ENCODE measurements around the gene ZNF618. TPM values are rescaled to one million over a fixed set of nuclear protein-coding genes. Genes with fewer than 3 reads are reported as not detected.

The ZNF618 gene
- total RNA-seq, 2 experiments from 2014 or later: 0.12 to 0.33 TPM

DNA sequence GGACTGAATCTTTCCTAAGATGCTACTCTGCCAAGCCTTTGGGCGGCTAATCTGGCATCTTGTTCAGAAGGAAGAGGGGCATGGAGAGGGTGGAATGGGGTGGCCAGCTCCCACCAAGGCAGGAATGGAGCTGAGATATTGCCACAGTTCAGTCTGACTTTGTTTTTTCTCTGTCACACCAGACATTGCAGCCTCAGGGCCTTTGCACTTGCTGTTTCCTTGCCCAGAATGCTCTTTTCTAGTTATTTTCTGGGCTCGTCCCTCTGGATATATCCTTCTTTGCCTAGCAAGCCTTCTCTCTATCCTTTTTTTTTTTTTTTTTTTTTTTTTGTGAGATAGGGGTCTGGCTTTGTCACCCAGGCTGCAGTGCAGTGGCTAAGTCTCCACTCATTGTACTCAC is 40.8 kb downstream of the ZNF618 start:
- H3K4me1 Mint-ChIP-seq (ENCODE audit: low read depth): no peaks in the 10 kb centered on the region
- POLR2A ChIA-PET: no interaction called here
- H3K27ac Mint-ChIP-seq: no peak overlapping the region

DNA sequence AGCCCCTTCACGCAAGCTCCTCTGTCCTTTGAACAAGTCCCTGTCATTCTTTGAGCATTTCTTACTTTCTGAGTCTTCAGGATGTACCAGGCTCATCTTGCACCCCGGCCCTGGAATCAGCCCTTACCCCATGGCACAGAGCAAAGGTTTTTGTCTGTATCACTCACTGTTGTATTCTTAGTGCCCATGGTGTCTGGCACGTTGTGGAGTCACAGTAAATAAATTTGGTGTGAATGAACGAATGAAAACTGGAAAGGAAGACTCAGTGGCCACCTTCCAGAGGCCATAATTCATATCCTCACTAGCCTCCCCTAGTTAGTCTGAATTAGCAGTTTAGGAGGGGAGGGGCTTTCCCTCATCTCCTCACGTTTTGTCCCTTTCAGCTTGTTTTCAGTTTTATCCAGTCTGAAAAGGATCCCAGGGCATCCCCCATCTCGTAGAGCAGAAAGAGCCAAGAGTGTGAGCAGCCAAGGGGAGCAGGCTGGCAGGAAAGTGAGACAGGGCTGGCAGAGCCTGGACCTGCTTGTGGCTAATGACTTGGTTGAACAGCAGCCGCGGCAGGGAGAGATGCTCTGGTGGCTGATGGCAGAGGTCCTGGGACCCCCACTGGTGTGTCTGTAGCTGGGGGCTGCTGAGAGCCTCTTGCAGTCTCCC is 42.7 kb downstream of the ZNF618 start:
- no peaks in the 10 kb centered on the region for H3K4me1 Mint-ChIP-seq (ENCODE audit: low read depth)
- no peak for DNase-seq
- no peak overlapping the region for H3K4me3 Mint-ChIP-seq
- intact Hi-C loops (cut with micrococcal nuclease): no loop called here
- ChIA-PET CTCF (no interaction called here), POLR2A (no interaction called here)
- no peaks in the 10 kb centered on the region for H3K27me3 Mint-ChIP-seq
- H3K9me3 Mint-ChIP-seq: peaks cover 7% of the 10 kb centered on the region
- H3K36me3 Mint-ChIP-seq: no peaks in the 10 kb centered on the region
- no peak overlapping the region for H3K27ac Mint-ChIP-seq

More for the DNA sequence above, 40.8 kb downstream of the ZNF618 start:
- H3K36me3 Mint-ChIP-seq: no peaks in the 10 kb centered on the region
- no peaks in the 10 kb centered on the region for H3K27me3 Mint-ChIP-seq
- intact Hi-C loops (cut with micrococcal nuclease): no loop called here
- no peak for DNase-seq
- CTCF ChIA-PET: no interaction called here
- no peaks in the 10 kb centered on the region for H3K9me3 Mint-ChIP-seq
- H3K4me3 Mint-ChIP-seq: no peak overlapping the region

DNA sequence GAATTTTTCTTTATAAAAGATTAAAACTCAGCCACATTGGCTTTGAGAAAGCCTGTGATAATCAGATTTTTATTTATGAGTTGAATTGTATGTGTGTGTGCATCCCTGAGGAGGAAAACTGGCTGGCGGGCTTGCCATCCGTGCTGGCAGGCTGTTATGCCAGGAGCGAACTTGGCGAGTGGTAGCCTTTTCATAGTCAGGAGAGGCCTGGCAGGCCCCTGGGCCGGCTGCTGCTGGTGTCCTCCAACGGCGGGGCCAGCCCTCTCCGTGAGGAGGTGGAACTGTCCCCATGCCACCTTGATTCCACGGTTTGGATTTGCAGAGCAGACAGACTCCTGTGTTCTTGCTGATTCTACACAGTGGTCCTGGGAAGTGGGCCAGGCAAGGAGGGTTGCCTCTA is 43.3 kb downstream of the ZNF618 start:
- no peak overlapping the region for H3K27ac Mint-ChIP-seq
- H3K27me3 Mint-ChIP-seq: no peaks in the 10 kb centered on the region
- no peaks in the 10 kb centered on the region for H3K36me3 Mint-ChIP-seq
- no peaks in the 10 kb centered on the region for H3K4me1 Mint-ChIP-seq (ENCODE audit: low read depth)
- peaks cover 8% of the 10 kb centered on the region for H3K9me3 Mint-ChIP-seq
- ChIA-PET CTCF (no interaction called here), POLR2A (no interaction called here)
- DNase-seq: no peak
- no peak overlapping the region for H3K4me3 Mint-ChIP-seq
- intact Hi-C loops (cut with micrococcal nuclease): no loop called here

DNA sequence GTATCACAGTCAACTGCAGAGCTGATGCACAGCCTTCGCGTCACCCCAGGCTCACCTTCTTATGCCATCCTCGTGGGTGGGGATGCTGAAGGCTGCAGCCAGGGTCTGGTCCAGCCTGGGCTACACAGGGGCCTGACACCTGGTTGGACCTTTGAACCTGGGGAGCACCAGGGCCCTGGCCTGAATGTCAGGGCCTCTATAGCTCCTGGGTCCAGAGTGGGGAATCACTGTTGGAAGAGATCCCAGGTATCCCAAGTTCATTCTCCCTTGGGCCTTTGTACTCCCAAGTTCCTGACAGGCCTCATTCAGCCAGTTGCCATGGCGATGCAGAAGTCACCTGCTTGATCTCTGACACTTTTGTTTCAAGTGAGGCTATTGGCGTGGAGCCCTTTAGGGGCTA is 43.8 kb downstream of the ZNF618 start:
- no peak for DNase-seq
- Mint-ChIP-seq H3K27me3 (no peaks in the 10 kb centered on the region), H3K36me3 (no peaks in the 10 kb centered on the region), H3K27ac (no peak overlapping the region), H3K4me1 (ENCODE audit: low read depth) (no peaks in the 10 kb centered on the region), H3K9me3 (peaks cover 8% of the 10 kb centered on the region), H3K4me3 (no peak overlapping the region)
- intact Hi-C loops (cut with micrococcal nuclease): no loop called here
- ChIA-PET POLR2A (no interaction called here), CTCF (no interaction called here)

DNA sequence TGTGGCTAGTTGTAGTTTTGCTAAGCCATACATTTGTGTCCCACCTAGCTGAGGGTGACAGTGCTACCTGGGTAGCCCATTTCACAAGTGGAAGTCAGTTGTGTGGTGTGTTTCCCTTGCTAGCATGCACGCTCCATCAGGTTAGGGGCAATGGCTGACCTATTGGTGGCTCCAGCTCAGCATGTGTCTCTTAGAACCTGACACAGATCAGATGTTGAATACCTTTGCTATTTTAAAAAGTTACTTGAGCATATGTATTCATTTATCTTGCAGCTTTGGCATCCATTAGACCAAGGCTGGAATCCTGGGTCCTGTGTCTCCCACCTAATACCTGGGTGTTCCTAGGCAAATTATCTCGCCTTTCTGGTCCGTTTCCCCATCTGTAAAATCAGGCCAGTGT is 44.8 kb downstream of the ZNF618 start:
- intact Hi-C loops (cut with micrococcal nuclease): no loop called here
- no peaks in the 10 kb centered on the region for H3K4me1 Mint-ChIP-seq (ENCODE audit: low read depth)
- H3K4me3 Mint-ChIP-seq: no peak overlapping the region
- ChIA-PET POLR2A (no interaction called here), CTCF (no interaction called here)
- DNase-seq: no peak
- peaks cover 8% of the 10 kb centered on the region for H3K9me3 Mint-ChIP-seq
- H3K27me3 Mint-ChIP-seq: no peaks in the 10 kb centered on the region
- H3K27ac Mint-ChIP-seq: no peak overlapping the region
- no peaks in the 10 kb centered on the region for H3K36me3 Mint-ChIP-seq

DNA sequence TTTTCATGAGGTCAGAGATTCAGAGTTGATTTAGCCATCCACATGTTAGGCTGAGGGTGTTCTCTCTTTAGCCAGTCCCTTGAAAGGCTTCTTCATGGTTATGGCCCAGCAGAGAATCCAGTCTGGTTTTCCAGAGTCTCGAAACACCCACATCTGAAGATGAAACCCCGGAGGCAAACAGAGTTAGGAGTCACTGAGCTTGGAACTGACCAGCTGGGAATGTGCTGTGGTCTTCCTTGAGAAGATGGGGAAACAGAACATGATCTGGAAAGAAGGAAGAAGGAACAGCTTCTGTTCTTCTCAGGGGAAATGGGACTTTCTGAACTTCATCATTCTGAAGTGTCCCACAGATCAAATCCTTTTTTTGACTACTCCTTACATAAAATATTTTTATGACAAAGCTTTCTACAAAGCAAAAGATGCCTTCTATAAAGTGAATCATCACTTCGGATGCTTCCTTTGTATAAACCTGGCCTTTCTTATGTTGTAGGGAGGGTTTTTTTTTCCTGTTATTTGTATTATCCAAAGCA is 45.4 kb downstream of the ZNF618 start:
- ChIA-PET POLR2A (no interaction called here), CTCF (no interaction called here)
- intact Hi-C loops (cut with micrococcal nuclease): no loop called here
- DNase-seq: no peak
- Mint-ChIP-seq H3K27me3 (no peaks in the 10 kb centered on the region), H3K36me3 (no peaks in the 10 kb centered on the region), H3K4me1 (ENCODE audit: low read depth) (no peaks in the 10 kb centered on the region), H3K9me3 (peaks cover 8% of the 10 kb centered on the region), H3K4me3 (no peak overlapping the region), H3K27ac (no peak overlapping the region)

DNA sequence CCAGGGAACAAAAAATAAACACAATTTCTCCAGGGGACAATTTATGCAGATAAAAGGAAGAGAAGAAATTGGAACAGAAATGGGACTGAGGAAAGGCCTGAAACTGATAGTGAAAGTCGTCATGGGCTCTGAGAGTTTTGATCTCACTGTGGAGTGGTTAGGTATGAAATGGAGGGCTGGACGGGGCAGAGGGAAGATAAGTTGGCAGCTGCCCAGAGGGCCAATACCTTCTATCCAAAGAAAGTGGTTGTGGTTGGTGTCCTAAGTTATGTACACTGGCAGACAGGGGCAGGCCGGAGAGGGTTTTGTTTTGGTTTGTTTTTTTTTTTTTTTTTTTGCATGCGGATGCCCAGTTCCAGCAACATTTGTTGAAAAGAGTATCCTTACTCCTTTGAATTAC is 46.1 kb downstream of the ZNF618 start:
- no peak for DNase-seq
- CTCF ChIA-PET: no interaction called here

DNA sequence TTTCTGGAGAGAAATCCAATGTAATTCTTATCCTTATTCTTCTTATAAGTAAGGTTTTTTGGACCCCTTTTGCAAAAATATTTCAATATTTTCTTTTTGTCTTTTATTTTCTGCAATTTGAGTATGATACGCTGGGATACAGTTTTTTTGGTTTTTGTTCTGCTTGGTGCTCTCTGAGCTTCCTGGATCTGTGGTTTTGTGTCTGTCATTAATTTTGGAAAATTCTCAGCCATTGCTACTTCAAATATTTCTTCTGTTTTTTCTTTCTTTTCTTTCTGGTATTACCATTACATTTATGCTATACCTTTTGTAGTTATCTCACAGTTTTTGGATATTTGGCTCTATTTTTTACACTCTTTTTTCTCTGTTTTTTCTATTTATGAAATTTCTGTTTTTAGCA is 50.1 kb downstream of the ZNF618 start:
- no peak for DNase-seq
- intact Hi-C loops (cut with micrococcal nuclease): no loop called here
- no peak overlapping the region for H3K4me3 Mint-ChIP-seq
- H3K4me1 Mint-ChIP-seq (ENCODE audit: low read depth): no peaks in the 10 kb centered on the region
- CTCF ChIA-PET: no interaction called here
- POLR2A ChIA-PET: no interaction called here
- H3K27me3 Mint-ChIP-seq: no peaks in the 10 kb centered on the region
- peaks cover 16% of the 10 kb centered on the region for H3K9me3 Mint-ChIP-seq
- H3K36me3 Mint-ChIP-seq: no peaks in the 10 kb centered on the region
- H3K27ac Mint-ChIP-seq: no peak overlapping the region

More for the DNA sequence above, 46.1 kb downstream of the ZNF618 start:
- peaks cover 8% of the 10 kb centered on the region for H3K9me3 Mint-ChIP-seq
- H3K4me1 Mint-ChIP-seq (ENCODE audit: low read depth): no peaks in the 10 kb centered on the region
- H3K4me3 Mint-ChIP-seq: no peak overlapping the region
- intact Hi-C loops (cut with micrococcal nuclease): no loop called here
- H3K27me3 Mint-ChIP-seq: no peaks in the 10 kb centered on the region
- no peak overlapping the region for H3K27ac Mint-ChIP-seq
- POLR2A ChIA-PET: no interaction called here
- H3K36me3 Mint-ChIP-seq: no peaks in the 10 kb centered on the region

DNA sequence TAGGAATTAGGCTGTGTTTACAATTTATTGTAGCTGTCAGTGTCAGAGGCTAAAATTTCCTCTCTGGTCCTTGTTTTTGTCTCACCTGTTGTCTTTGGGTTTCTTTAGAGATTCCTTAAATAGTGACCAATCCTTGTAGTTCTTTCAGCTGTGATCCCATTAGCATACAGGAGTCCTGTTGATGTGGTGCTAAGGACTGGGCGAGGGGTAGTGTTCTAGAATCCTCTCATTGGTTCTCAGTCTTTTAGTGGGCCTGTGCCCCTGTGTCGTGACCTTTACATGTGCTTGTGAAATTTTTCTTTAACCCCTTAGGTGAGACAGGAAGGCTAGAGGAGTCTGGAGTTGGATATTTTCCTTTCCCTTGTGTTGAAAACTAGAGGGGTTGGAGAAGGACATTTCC is 51.2 kb downstream of the ZNF618 start:
- Mint-ChIP-seq H3K4me1 (ENCODE audit: low read depth) (no peaks in the 10 kb centered on the region), H3K9me3 (peaks cover 16% of the 10 kb centered on the region), H3K4me3 (no peak overlapping the region), H3K27ac (no peak overlapping the region), H3K36me3 (no peaks in the 10 kb centered on the region), H3K27me3 (no peaks in the 10 kb centered on the region)
- ChIA-PET POLR2A (no interaction called here), CTCF (no interaction called here)
- intact Hi-C loops (cut with micrococcal nuclease): no loop called here
- no peak for DNase-seq

DNA sequence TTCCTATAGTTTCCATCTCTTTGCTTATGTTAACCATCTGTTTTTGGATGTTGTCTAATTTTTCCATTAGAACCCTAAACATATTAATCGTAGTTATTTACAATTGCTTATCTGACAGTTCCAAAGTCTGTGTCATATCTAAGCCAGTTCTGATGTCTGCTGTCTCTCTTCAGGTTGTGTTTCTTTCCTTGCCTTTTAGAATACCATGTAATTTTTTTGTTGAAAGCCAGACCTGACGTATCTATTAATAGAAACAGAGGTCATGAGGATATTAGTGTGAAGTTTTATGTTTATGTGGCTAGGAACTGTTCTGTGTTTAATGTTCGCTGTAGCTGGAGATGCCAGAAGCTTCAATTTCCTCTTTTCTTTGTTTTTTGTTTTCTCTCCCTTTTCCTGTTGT is 52.2 kb downstream of the ZNF618 start:
- H3K27ac Mint-ChIP-seq: no peak overlapping the region
- ChIA-PET CTCF (no interaction called here), POLR2A (no interaction called here)
- H3K9me3 Mint-ChIP-seq: peaks cover 14% of the 10 kb centered on the region
- DNase-seq: no peak
- H3K36me3 Mint-ChIP-seq: no peaks in the 10 kb centered on the region
- H3K27me3 Mint-ChIP-seq: no peaks in the 10 kb centered on the region
- H3K4me1 Mint-ChIP-seq (ENCODE audit: low read depth): no peaks in the 10 kb centered on the region
- no peak overlapping the region for H3K4me3 Mint-ChIP-seq
- intact Hi-C loops (cut with micrococcal nuclease): no loop called here

DNA sequence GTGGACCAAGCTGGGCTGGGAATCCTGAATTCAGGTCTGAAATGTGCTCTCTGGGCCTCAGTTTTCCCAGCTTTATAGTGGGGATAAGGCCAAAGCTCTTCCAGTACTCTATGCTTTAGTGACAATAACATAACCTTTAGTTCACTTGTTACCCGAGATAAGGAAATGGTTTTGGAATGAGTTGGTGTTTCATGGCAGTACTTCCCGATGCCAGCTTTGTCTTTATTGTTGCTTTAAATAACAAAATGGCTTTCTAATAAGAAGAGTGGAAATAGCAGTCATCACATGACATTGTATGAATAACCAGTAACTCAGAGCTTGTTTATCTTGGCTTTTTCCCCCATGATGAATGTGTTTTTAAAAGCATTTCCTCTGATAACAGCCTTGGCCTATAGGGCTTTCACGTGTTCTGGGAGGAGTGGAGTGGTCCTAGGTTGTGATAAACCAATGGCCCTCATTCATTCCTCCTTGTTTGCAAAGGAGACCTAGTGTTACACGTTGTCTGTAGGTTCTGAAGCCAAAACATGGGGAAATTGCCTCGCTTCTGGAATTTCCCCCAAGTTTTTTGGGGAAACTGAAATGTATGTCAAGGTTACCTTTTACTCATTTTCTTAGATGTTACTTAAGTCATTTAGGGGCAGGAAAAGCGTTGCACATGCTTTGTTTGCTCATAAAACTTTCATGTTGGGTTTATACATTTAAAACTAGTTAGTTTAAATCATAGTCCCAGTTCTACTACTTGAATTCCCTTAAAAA is 53.7 kb downstream of the ZNF618 start:
- Mint-ChIP-seq H3K36me3 (no peaks in the 10 kb centered on the region), H3K9me3 (peaks cover 8% of the 10 kb centered on the region), H3K27ac (no peak overlapping the region), H3K27me3 (no peaks in the 10 kb centered on the region), H3K4me3 (no peak overlapping the region), H3K4me1 (ENCODE audit: low read depth) (no peaks in the 10 kb centered on the region)
- ChIA-PET CTCF (no interaction called here), POLR2A (no interaction called here)
- intact Hi-C loops (cut with micrococcal nuclease): no loop called here
- no peak for DNase-seq

DNA sequence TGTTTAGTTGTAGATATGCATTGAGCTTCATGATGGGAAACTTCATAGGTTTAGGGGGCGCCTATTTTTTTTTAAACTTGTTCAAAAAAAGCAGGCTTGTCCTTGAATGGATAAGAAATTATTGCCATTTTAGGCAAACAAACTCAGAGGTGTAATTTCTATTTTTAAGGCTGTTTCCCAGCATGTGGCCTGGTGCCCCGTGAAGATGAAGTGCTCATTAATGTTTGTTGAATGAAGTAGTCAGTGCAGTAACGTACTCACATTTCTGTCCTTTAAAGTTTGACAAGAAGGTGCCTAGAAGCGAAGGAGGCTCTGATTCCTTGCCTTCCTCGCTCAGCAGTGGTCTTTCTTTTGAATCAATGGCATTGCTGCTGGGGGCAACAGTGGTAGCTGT is 54.3 kb downstream of the ZNF618 start:
- H3K27me3 Mint-ChIP-seq: no peaks in the 10 kb centered on the region
- intact Hi-C loops (cut with micrococcal nuclease): no loop called here
- H3K4me3 Mint-ChIP-seq: no peak overlapping the region
- no peak overlapping the region for H3K27ac Mint-ChIP-seq
- DNase-seq: no peak
- no peaks in the 10 kb centered on the region for H3K4me1 Mint-ChIP-seq (ENCODE audit: low read depth)
- CTCF ChIA-PET: no interaction called here
- peaks cover 8% of the 10 kb centered on the region for H3K9me3 Mint-ChIP-seq
- H3K36me3 Mint-ChIP-seq: no peaks in the 10 kb centered on the region
- POLR2A ChIA-PET: no interaction called here

DNA sequence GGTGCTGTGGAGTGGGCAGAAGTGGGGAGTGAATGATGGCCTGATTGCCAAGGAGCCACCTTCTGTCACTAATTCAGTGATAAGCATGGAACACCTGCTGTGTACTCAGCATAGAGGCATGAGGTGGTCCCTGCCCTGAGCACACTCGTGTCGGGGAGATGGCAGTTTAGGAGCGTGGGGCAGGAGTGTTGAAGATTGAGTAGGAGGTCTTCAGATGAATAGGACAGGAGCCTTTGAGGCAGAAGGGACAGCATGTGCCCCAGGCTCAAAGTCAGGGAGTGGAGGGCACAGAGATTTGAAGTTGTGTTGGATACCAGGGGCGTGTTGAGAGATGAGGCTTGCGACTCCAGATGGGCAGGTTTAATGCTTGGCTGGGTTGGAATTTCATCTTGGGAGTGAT is 55.0 kb downstream of the ZNF618 start:
- CTCF ChIA-PET: no interaction called here
- POLR2A ChIA-PET: no interaction called here
- intact Hi-C loops (cut with micrococcal nuclease): no loop called here
- no peak overlapping the region for H3K4me3 Mint-ChIP-seq
- no peaks in the 10 kb centered on the region for H3K27me3 Mint-ChIP-seq
- H3K27ac Mint-ChIP-seq: no peak overlapping the region
- peaks cover 8% of the 10 kb centered on the region for H3K9me3 Mint-ChIP-seq
- no peaks in the 10 kb centered on the region for H3K36me3 Mint-ChIP-seq
- no peak for DNase-seq
- H3K4me1 Mint-ChIP-seq (ENCODE audit: low read depth): no peaks in the 10 kb centered on the region

Data from activated CD4-positive, alpha-beta memory T cell treated with anti-CD3 and anti-CD28 coated beads for 36 hours (primary cell).